H1 (cell line): ENCODE data around the gene ZNF711. TPM values are rescaled to one million over a fixed set of nuclear protein-coding genes. Genes with fewer than 3 reads are reported as not detected.

Source experiments
- CTCF ChIA-PET: fragments of 300-600 bp; sonication (Branson Sonifier 250); formaldehyde crosslinking; loops from one replicate; lab custom pipeline; 2021; ENCODE audit not compliant: partially characterized antibody; lab: Charles Lee
- POLR2A ChIA-PET: fragments of 300-600 bp; sonication (Branson Sonifier 250); formaldehyde crosslinking; loops from one replicate; lab custom pipeline; 2021; ENCODE audit warnings: inconsistent platforms; ENCODE audit not compliant: partially characterized antibody; lab: Charles Lee
- DNase-seq, 2 experiments: peaks; one replicate each; pipeline versions ENCODE4 v3.0.0 to v3.0.0-alpha.2; 2010 to 2022; ENCODE audit warnings: low spot score in 2 of 2, low read depth in 1 of 2, mixed read lengths in 1 of 2
- FAIRE-seq: peaks from 2 replicates; lab custom pipeline; 2011; peaks lifted over from hg19 to GRCh38; lab: Jason Lieb, UNC
- H2AFZ ChIP-seq: 2 replicates; pipeline ENCODE4 v1.8.1; 2012; ENCODE audit warnings: low read length, inconsistent platforms
- H2AK5ac ChIP-seq: 2 replicates; pipeline ENCODE4 v1.6.1; 2013; ENCODE audit warnings: low read depth, low read length
- H2BK120ac ChIP-seq: replicated peaks from 2 replicates; pipeline ENCODE3; 2013; ENCODE audit warnings: low read depth, low read length, inconsistent platforms
- H2BK12ac ChIP-seq: 2 replicates; pipeline ENCODE4 v1.6.1; 2013; ENCODE audit warnings: low read depth, low read length
- H2BK15ac ChIP-seq: 2 replicates; pipeline ENCODE4 v1.6.1; 2013; ENCODE audit warnings: low read length
- H2BK20ac ChIP-seq: 2 replicates; pipeline ENCODE4 v1.6.1; 2013; ENCODE audit warnings: low read length
- H2BK5ac ChIP-seq: 2 replicates; pipeline ENCODE4 v1.6.1; 2013; ENCODE audit warnings: low read depth, low read length
- H3K14ac ChIP-seq: 2 replicates; pipeline ENCODE4 v1.6.1; 2013; ENCODE audit warnings: inconsistent platforms; ENCODE audit not compliant: insufficient read length
- H3K18ac ChIP-seq: 2 replicates; pipeline ENCODE4 v1.6.1; 2013; ENCODE audit warnings: low read length; ENCODE audit errors: extremely low read depth
- H3K23ac ChIP-seq: 2 replicates; pipeline ENCODE4 v1.6.1; 2013; ENCODE audit warnings: inconsistent platforms; ENCODE audit not compliant: insufficient read length
- H3K23me2 ChIP-seq: 2 replicates; pipeline ENCODE4 v1.6.1; 2013; ENCODE audit warnings: low read depth, low read length
- H3K27ac ChIP-seq: 2 replicates; pipeline ENCODE4 v1.6.1; 2011; ENCODE audit warnings: low read depth, low read length, inconsistent platforms
- H3K27me3 ChIP-seq, 4 experiments: replicated peaks in 1 of 4; 1 replicate in 1 of 4; 2 replicates in 3 of 4; pipeline versions ENCODE4 v1.6.1 to v1.8.1; 2011 to 2013; ENCODE audit warnings: low read length in 3 of 4, mild to moderate bottlenecking in 3 of 4, inconsistent platforms in 2 of 4, mixed read lengths in 2 of 4, moderate library complexity in 1 of 4; ENCODE audit not compliant: control insufficient read depth in 3 of 4, insufficient read depth in 3 of 4; ENCODE audit errors: extremely low read depth in 1 of 4
- H3K36me3 ChIP-seq, 4 experiments: 2 replicates each; pipeline versions ENCODE4 v1.6.1 to v1.8.1; 2011 to 2013; ENCODE audit warnings: mild to moderate bottlenecking in 4 of 4, low read length in 3 of 4, moderate library complexity in 2 of 4, control low read depth in 1 of 4, inconsistent platforms in 1 of 4; ENCODE audit not compliant: insufficient read depth in 4 of 4, control insufficient read depth in 2 of 4
- H3K4ac ChIP-seq: replicated peaks from 2 replicates; pipeline ENCODE3; 2013; ENCODE audit warnings: low read length, low read depth, mixed read lengths, inconsistent platforms; ENCODE audit not compliant: insufficient read length
- H3K4me1 ChIP-seq, 4 experiments: replicated peaks in 1 of 4; 1 replicate in 1 of 4; 2 replicates in 3 of 4; pipeline versions ENCODE4 v1.6.1 to v1.8.1; 2011 to 2013; ENCODE audit warnings: low read length in 3 of 4, inconsistent platforms in 2 of 4, mixed read lengths in 1 of 4; ENCODE audit not compliant: insufficient read depth in 4 of 4, control insufficient read depth in 3 of 4
- H3K4me2 ChIP-seq, 2 experiments: 2 replicates each; pipeline versions ENCODE4 v1.6.1 to v1.8.1; 2011 to 2013; ENCODE audit warnings: low read depth in 2 of 2, low read length in 2 of 2, control low read depth in 1 of 2, inconsistent platforms in 1 of 2, mild to moderate bottlenecking in 1 of 2; ENCODE audit not compliant: insufficient read depth in 1 of 2
- H3K4me3 ChIP-seq, 4 experiments: fragments of 200-600, 300-600 bp in 1 of 4; sonication (generic), shearing (Covaris generic), sonication (Bioruptor Twin) in 1 of 4; 2 replicates each; pipeline versions ENCODE4 v1.5.1 to v1.8.1; 2011 to 2016; ENCODE audit warnings: low read length in 4 of 4, low read depth in 3 of 4, control low read depth in 2 of 4, inconsistent platforms in 2 of 4, mild to moderate bottlenecking in 2 of 4, mixed read lengths in 1 of 4, moderate library complexity in 1 of 4; ENCODE audit not compliant: insufficient read depth in 2 of 4; ENCODE audit errors: extremely low read depth in 1 of 4
- H3K56ac ChIP-seq: replicated peaks from 2 replicates; pipeline ENCODE3; 2013; ENCODE audit warnings: low read depth, mild to moderate bottlenecking, mixed read lengths, low read length, inconsistent platforms; ENCODE audit not compliant: insufficient read length
- H3K79me1 ChIP-seq: 2 replicates; pipeline ENCODE4 v1.6.1; 2013; ENCODE audit warnings: low read depth, low read length, control low read depth
- H3K79me2 ChIP-seq, 2 experiments: 2 replicates each; pipeline versions ENCODE4 v1.6.1 to v1.8.1; 2012 to 2013; ENCODE audit warnings: low read length in 2 of 2, mild to moderate bottlenecking in 2 of 2, inconsistent platforms in 1 of 2; ENCODE audit not compliant: insufficient read depth in 2 of 2, control insufficient read depth in 1 of 2
- H3K9ac ChIP-seq, 4 experiments: replicated peaks in 1 of 4; 1 replicate in 1 of 4; 2 replicates in 3 of 4; pipeline versions ENCODE4 v1.6.1 to v1.8.1; 2011 to 2013; ENCODE audit warnings: low read depth in 3 of 4, low read length in 3 of 4, control low read depth in 2 of 4, mild to moderate bottlenecking in 2 of 4, moderate library complexity in 2 of 4, inconsistent platforms in 1 of 4; ENCODE audit errors: extremely low read depth in 1 of 4
- H3K9me3 ChIP-seq, 2 experiments: 2 replicates each; pipeline versions ENCODE4 v1.6.1 to v1.8.1; 2012 to 2013; ENCODE audit warnings: mild to moderate bottlenecking in 2 of 2, moderate library complexity in 2 of 2, control low read depth in 1 of 2, inconsistent platforms in 1 of 2, low read depth in 1 of 2, low read length in 1 of 2, mixed read lengths in 1 of 2; ENCODE audit not compliant: insufficient read depth in 2 of 2
- H4K20me1 ChIP-seq, 2 experiments: replicated peaks in 1 of 2; 2 replicates each; pipeline versions ENCODE3 to v1.8.1; 2011 to 2013; ENCODE audit warnings: inconsistent platforms in 2 of 2, low read length in 2 of 2, mild to moderate bottlenecking in 1 of 2; ENCODE audit not compliant: insufficient read depth in 2 of 2, control insufficient read depth in 1 of 2
- H4K5ac ChIP-seq: 2 replicates; pipeline ENCODE4 v1.6.1; 2013; ENCODE audit warnings: low read length, low read depth, mixed read lengths, inconsistent platforms; ENCODE audit not compliant: insufficient read length
- H4K8ac ChIP-seq: 2 replicates; pipeline ENCODE4 v1.8.0; 2013; ENCODE audit warnings: mild to moderate bottlenecking, moderate library complexity, low read length, inconsistent platforms; ENCODE audit not compliant: insufficient read depth; ENCODE audit errors: extremely low read depth
- H4K91ac ChIP-seq: replicated peaks from 2 replicates; pipeline ENCODE3; 2013; ENCODE audit warnings: low read length, mixed read lengths, inconsistent platforms; ENCODE audit not compliant: insufficient read length
- CREB1 ChIP-seq: IDR thresholded peaks from 2 replicates; pipeline ENCODE4 v1.6.1; 2012; ENCODE audit warnings: inconsistent platforms
- HDAC2 ChIP-seq, 2 experiments: fragments of 300-600 bp in 1 of 2; sonication (generic) in 1 of 2; IDR thresholded peaks; 2 replicates each; pipeline ENCODE4 v1.6.1; 2011 to 2012; ENCODE audit warnings: low read depth in 2 of 2, low read length in 2 of 2, mild to moderate bottlenecking in 2 of 2, moderate library complexity in 2 of 2, borderline replicate concordance in 1 of 2, inconsistent platforms in 1 of 2
- RBBP5 ChIP-seq: IDR thresholded peaks from 2 replicates; pipeline ENCODE4 v1.7.1; 2012; ENCODE audit warnings: low read depth, mild to moderate bottlenecking, inconsistent platforms, low read length, moderate library complexity, borderline replicate concordance
- RFX5 ChIP-seq: IDR thresholded peaks from 2 replicates; pipeline ENCODE4 v1.6.1; 2011; ENCODE audit warnings: low read depth, low read length, improper control_type of control experiment, borderline replicate concordance
- SUZ12 ChIP-seq: fragments of 200-600 bp; sonication (generic); IDR thresholded peaks from 2 replicates; pipeline ENCODE4 v1.6.1; 2012; ENCODE audit warnings: mild to moderate bottlenecking, inconsistent platforms, low read length, moderate library complexity, mixed read lengths
- TAF7 ChIP-seq: optimal IDR thresholded peaks from 2 replicates; pipeline ENCODE3; 2011; ENCODE audit warnings: low read depth, mild to moderate bottlenecking, inconsistent platforms, low read length, moderate library complexity, borderline replicate concordance
- WGBS, 2 experiments: shearing (Covaris generic) in 1 of 2; methylation state at CpG; one replicate each; pipeline versions ENCODE4 v1.1.6 to v1.1.7; 2013 to 2015; ENCODE audit warnings: low lambda C conversion rate in 2 of 2, mixed read lengths in 2 of 2, inconsistent platforms in 1 of 2, low coverage in 1 of 2, missing lambda C conversion rate in 1 of 2; ENCODE audit not compliant: insufficient replicate concordance in 2 of 2, insufficient coverage in 1 of 2, insufficient read length in 1 of 2; ENCODE audit errors: extremely low coverage in 1 of 2, missing lambda C conversion rate in 1 of 2; 5-methylcytosine and 5-hydroxymethylcytosine counted together
- polyA plus RNA-seq, 7 experiments: library from polyadenylated mRNA; depleted of rRNA in 3 of 7; stranded (reverse) in 5 of 7; unstranded in 2 of 7; fragments of >200 nt in 5 of 7; fragments of 200-250 nt in 2 of 7; gene quantifications; 1 replicate in 5 of 7; 2 replicates in 1 of 7; 4 replicates in 1 of 7; pipeline versions ENCODE4 v1.2.1 to v1.2.3, GENCODE V29; 2011 to 2013; ENCODE audit warnings: missing spikeins in 2 of 7, mixed read lengths in 2 of 7
- total RNA-seq: library from RNA; stranded (reverse); fragmentation: NEBNext Ultra II Directional; extraction: Animal tissue kit (Norgen Biotek cat#: 25700); gene quantifications from 2 replicates; pipeline ENCODE4 v1.2.1, GENCODE V29; 2021
- TF ChIP-seq, protein P1 (sequence below): IDR thresholded peaks from 2 replicates; pipeline ENCODE4 v1.6.1; 2012; ENCODE audit warnings: low read length, inconsistent platforms
- TF ChIP-seq, protein P2 (sequence below): IDR thresholded peaks from 2 replicates; pipeline ENCODE4 v1.6.1; 2011; ENCODE audit warnings: low read depth, mild to moderate bottlenecking, low read length; ENCODE audit not compliant: insufficient read depth

ZNF711 gene
- total and polyA plus RNA-seq, 2 of the 8 experiments (the other 6 are each of a cell fraction or from before 2014, with no cell fraction given): 8.5 to 15.5 TPM

DNA sequence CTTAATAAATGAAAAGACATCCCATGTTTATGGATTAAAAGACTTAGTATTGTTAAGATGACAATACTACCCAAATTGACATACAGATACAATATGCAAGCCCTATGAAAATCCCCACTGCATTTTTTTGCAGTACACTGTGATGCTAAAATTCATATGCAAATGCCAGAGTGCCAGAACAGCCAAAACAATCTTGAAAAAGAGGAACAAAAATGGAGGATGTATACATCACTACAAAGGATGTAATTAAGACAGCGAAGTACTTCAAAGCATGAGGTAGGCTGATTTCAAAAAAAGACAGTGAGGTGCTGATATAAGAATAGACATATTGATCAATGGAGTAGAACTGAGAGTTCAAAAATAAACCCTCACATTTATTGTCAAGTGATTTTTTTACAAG, 47.5 kb upstream of the ZNF711 start:
- H3K27ac ChIP-seq: no peak overlapping the region

More for the DNA sequence above, 47.5 kb upstream of the ZNF711 start:
- no peak overlapping the region for H3K4me2 ChIP-seq
- no peak overlapping the region for H2AFZ ChIP-seq
- no peaks in the 10 kb centered on the region for H4K20me1 ChIP-seq
- H3K18ac ChIP-seq: no peak overlapping the region
- no peaks in the 10 kb centered on the region for H3K27me3 ChIP-seq
- no peak overlapping the region for H2BK12ac ChIP-seq
- H3K23me2 ChIP-seq: no peaks in the 10 kb centered on the region
- H3K4me3 ChIP-seq: no peak overlapping the region
- H2BK5ac ChIP-seq: no peak overlapping the region
- TF ChIP-seq, protein P1, sequence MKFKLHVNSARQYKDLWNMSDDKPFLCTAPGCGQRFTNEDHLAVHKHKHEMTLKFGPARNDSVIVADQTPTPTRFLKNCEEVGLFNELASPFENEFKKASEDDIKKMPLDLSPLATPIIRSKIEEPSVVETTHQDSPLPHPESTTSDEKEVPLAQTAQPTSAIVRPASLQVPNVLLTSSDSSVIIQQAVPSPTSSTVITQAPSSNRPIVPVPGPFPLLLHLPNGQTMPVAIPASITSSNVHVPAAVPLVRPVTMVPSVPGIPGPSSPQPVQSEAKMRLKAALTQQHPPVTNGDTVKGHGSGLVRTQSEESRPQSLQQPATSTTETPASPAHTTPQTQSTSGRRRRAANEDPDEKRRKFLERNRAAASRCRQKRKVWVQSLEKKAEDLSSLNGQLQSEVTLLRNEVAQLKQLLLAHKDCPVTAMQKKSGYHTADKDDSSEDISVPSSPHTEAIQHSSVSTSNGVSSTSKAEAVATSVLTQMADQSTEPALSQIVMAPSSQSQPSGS: no peak
- TF ChIP-seq HDAC2 (IDR thresholded peaks at IDR 0.05; ENCODE audit: borderline replicate concordance in 1 of 2, low read depth in 2 of 2, low read length in 2 of 2) (no peak), RFX5 (no peak), CREB1 (no peak), TAF7 (no peak), SUZ12 (no peak), RBBP5 (no peak)
- TF ChIP-seq, protein P2, sequence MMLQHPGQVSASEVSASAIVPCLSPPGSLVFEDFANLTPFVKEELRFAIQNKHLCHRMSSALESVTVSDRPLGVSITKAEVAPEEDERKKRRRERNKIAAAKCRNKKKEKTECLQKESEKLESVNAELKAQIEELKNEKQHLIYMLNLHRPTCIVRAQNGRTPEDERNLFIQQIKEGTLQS: no peak
- TF ChIP-seq, all 59 proteins: peak for 0
- Histone ChIP-seq H4K8ac (no peak overlapping the region), H4K5ac (no peak overlapping the region), H3K9me3 (no peaks in the 10 kb centered on the region), H3K14ac (no peak overlapping the region), H3K23ac (no peak overlapping the region), H2BK15ac (no peak overlapping the region), H3K9ac (no peak overlapping the region), H3K36me3 (no peaks in the 10 kb centered on the region), H2AK5ac (no peak overlapping the region), H3K56ac (no peak overlapping the region), H3K4me1 (no peaks in the 10 kb centered on the region), H2BK120ac (no peak overlapping the region), H2BK20ac (no peak overlapping the region), H4K91ac (no peak overlapping the region), H3K4ac (no peak overlapping the region), H3K79me1 (no peaks in the 10 kb centered on the region), H3K79me2 (no peaks in the 10 kb centered on the region)
- 92% methylated on average over 1 of the region's 1 CpG; no CpG with 5 or more reads in 1 of the 2 experiments for WGBS, 2 experiments
- ChIA-PET CTCF (no interaction called here), POLR2A (no interaction called here)
- DNase-seq (no peak), FAIRE-seq (peak; percentile 36)
